Hepatocyte (in vitro differentiated cells): ENCODE measurements around the gene TTC7B. TPM values are rescaled to one million over a fixed set of nuclear protein-coding genes. Genes with fewer than 3 reads are reported as not detected.

Experiments
- DNase-seq: peaks from one replicate; pipeline ENCODE4 v3.0.0-alpha.2; 2016; ENCODE audit warnings: low spot score
- H2AFZ ChIP-seq: fragments of 200-600 bp; sonication (generic); 2 replicates; pipeline ENCODE4 v1.6.0; 2016; ENCODE audit warnings: antibody characterized with exemption, mild to moderate bottlenecking
- H3K27ac ChIP-seq: fragments of 200-600 bp; sonication (generic); 2 replicates; pipeline ENCODE4 v1.5.1; 2016; ENCODE audit warnings: mild to moderate bottlenecking
- H3K27me3 ChIP-seq: fragments of 200-600 bp; sonication (generic); 2 replicates; pipeline ENCODE4 v1.6.1; 2016
- H3K36me3 ChIP-seq: fragments of 200-600 bp; sonication (generic); replicated peaks from 2 replicates; pipeline ENCODE4 v1.5.1; 2016; ENCODE audit warnings: low read depth; ENCODE audit not compliant: insufficient read depth
- H3K4me1 ChIP-seq: fragments of 200-600 bp; sonication (generic); 2 replicates; pipeline ENCODE4 v1.5.1; 2016; ENCODE audit warnings: mild to moderate bottlenecking, moderate library complexity; ENCODE audit not compliant: insufficient read depth
- H3K4me2 ChIP-seq: fragments of 200-600 bp; sonication (generic); 2 replicates; pipeline ENCODE4 v1.6.0; 2016
- H3K4me3 ChIP-seq: fragments of 200-600 bp; sonication (generic); 2 replicates; pipeline ENCODE4 v1.5.1; 2016; ENCODE audit warnings: mild to moderate bottlenecking
- H3K79me2 ChIP-seq: fragments of 200-600 bp; sonication (generic); 2 replicates; pipeline ENCODE4 v1.6.0; 2017; ENCODE audit warnings: mild to moderate bottlenecking
- H3K9me2 ChIP-seq: fragments of 200-600 bp; sonication (generic); replicated peaks from 2 replicates; pipeline ENCODE4 v1.6.0; 2017; ENCODE audit warnings: mild to moderate bottlenecking; ENCODE audit not compliant: insufficient read depth
- H3K9me3 ChIP-seq: fragments of 200-600 bp; sonication (generic); 2 replicates; pipeline ENCODE4 v1.5.1; 2016; ENCODE audit warnings: low read depth, mild to moderate bottlenecking
- H4K20me1 ChIP-seq: fragments of 200-600 bp; sonication (generic); 2 replicates; pipeline ENCODE4 v1.6.0; 2016; ENCODE audit warnings: mild to moderate bottlenecking; ENCODE audit not compliant: insufficient read depth, poor library complexity, severe bottlenecking
- CTCF ChIP-seq: fragments of 200-600 bp; sonication (generic); IDR thresholded peaks from 2 replicates; pipeline ENCODE4 v1.5.1; 2016; ENCODE audit warnings: antibody characterized with exemption, mild to moderate bottlenecking; ENCODE audit not compliant: poor library complexity
- EZH2 ChIP-seq: fragments of 200-600 bp; sonication (generic); IDR thresholded peaks from 2 replicates; pipeline ENCODE4 v1.6.1; 2016; ENCODE audit warnings: antibody characterized with exemption, mild to moderate bottlenecking, borderline replicate concordance
- EZH2phosphoT487 ChIP-seq: fragments of 200-600 bp; sonication (generic); IDR thresholded peaks from one replicate; pipeline ENCODE4 v1.6.1; 2018; ENCODE audit warnings: antibody characterized with exemption, mild to moderate bottlenecking, low read depth, moderate library complexity; ENCODE audit not compliant: unreplicated experiment, severe bottlenecking
- WGBS: methylation state at CpG from one replicate; pipeline ENCODE4 v1.1.6; 2016; ENCODE audit warnings: low lambda C conversion rate; ENCODE audit errors: missing lambda C conversion rate; 5-methylcytosine and 5-hydroxymethylcytosine counted together
- polyA plus RNA-seq: library from polyadenylated mRNA; unstranded; fragments of >200 nt; fragmentation: Nextera tagmentation; extraction: Ambion mirVana; gene quantifications from 2 replicates; pipeline ENCODE4 v1.2.1, GENCODE V29; 2016
- total RNA-seq: library from RNA; depleted of rRNA; stranded (reverse); fragments of >200 nt; gene quantifications from 2 replicates; pipeline ENCODE4 v1.2.3, GENCODE V29; 2014

Gene TTC7B
- total and polyA plus RNA-seq, 2 experiments from 2014 or later = 10.7 to 25.5 TPM

GRCh38 chr14:90600619-90601018, 215.6 kb downstream of the TTC7B start:
- no peaks in the 10 kb centered on the region for H3K79me2 ChIP-seq
- no peak overlapping the region for H2AFZ ChIP-seq
- H3K4me2 ChIP-seq = no peak overlapping the region
- no peaks in the 10 kb centered on the region for H3K27me3 ChIP-seq
- no peak overlapping the region for H3K4me3 ChIP-seq
- H3K36me3 ChIP-seq = no peaks in the 10 kb centered on the region
- no peak overlapping the region for H3K27ac ChIP-seq
- TF ChIP-seq CTCF (no peak), EZH2phosphoT487 (no peak), EZH2 (no peak)
- no peaks in the 10 kb centered on the region for H3K4me1 ChIP-seq
- no peak for DNase-seq
- WGBS = 88% methylated on average over 12 of the region's 12 CpGs
- no peaks in the 10 kb centered on the region for H3K9me2 ChIP-seq
- H4K20me1 ChIP-seq = no peaks in the 10 kb centered on the region
- H3K9me3 ChIP-seq = no peaks in the 10 kb centered on the region

GRCh38 chr14:90599748-90600507, 216.3 kb downstream of the TTC7B start:
- no peak overlapping the region for H2AFZ ChIP-seq
- no peaks in the 10 kb centered on the region for H3K9me3 ChIP-seq
- no peak overlapping the region for H3K27ac ChIP-seq
- no peaks in the 10 kb centered on the region for H4K20me1 ChIP-seq
- no peaks in the 10 kb centered on the region for H3K79me2 ChIP-seq
- no peak overlapping the region for H3K4me2 ChIP-seq
- peak; percentile 50 for DNase-seq
- 89% methylated on average over 12 of the region's 12 CpGs for WGBS
- H3K4me1 ChIP-seq = no peaks in the 10 kb centered on the region
- no peaks in the 10 kb centered on the region for H3K9me2 ChIP-seq
- TF ChIP-seq EZH2 (no peak), EZH2phosphoT487 (no peak), CTCF (peak; percentile 45)
- H3K36me3 ChIP-seq = no peaks in the 10 kb centered on the region
- H3K27me3 ChIP-seq = no peaks in the 10 kb centered on the region
- H3K4me3 ChIP-seq = no peak overlapping the region

GRCh38 chr14:90599339-90599738, 216.9 kb downstream of the TTC7B start:
- Histone ChIP-seq H4K20me1 (no peaks in the 10 kb centered on the region), H3K9me3 (no peaks in the 10 kb centered on the region), H3K9me2 (no peaks in the 10 kb centered on the region), H3K27me3 (no peaks in the 10 kb centered on the region), H3K4me2 (no peak overlapping the region), H3K4me3 (no peak overlapping the region), H2AFZ (no peak overlapping the region), H3K79me2 (no peaks in the 10 kb centered on the region), H3K27ac (no peak overlapping the region), H3K36me3 (no peaks in the 10 kb centered on the region), H3K4me1 (no peaks in the 10 kb centered on the region)
- 88% methylated on average over 11 of the region's 11 CpGs for WGBS
- no peak for DNase-seq
- TF ChIP-seq EZH2phosphoT487 = no peak
- no peak for TF ChIP-seq EZH2
- no peak for TF ChIP-seq CTCF
